B cell (primary cell): ENCODE measurements around the gene SMAD7. TPM values are rescaled to one million over a fixed set of nuclear protein-coding genes. Genes with fewer than 3 reads are reported as not detected.

Experiments
- ATAC-seq: fragments of 200-7000 bp; cut with Tn5 transposase; one replicate; pipeline ENCODE4 v1.10.0; 2021; ENCODE audit warnings: low read depth, mild to moderate bottlenecking, moderate number of reproducible peaks, moderate library complexity
- CTCF ChIA-PET: fragments of 350-600 bp; sonication (Branson Sonifier 250); formaldehyde crosslinking; loops from one replicate; lab custom pipeline; 2021; ENCODE audit warnings: antibody characterized with exemption, inconsistent platforms; lab: Charles Lee
- POLR2A ChIA-PET: fragments of 350-600 bp; sonication (Branson Sonifier 250); formaldehyde crosslinking; loops from one replicate; lab custom pipeline; 2021; ENCODE audit warnings: antibody characterized with exemption; lab: Charles Lee
- DNase-seq: peaks from one replicate; pipeline ENCODE4 v3.0.0; 2013
- H2AFZ ChIP-seq: 2 replicates; pipeline ENCODE4 v1.6.1; 2012; ENCODE audit warnings: mild to moderate bottlenecking, low read depth, low read length; ENCODE audit not compliant: insufficient read depth, poor library complexity, severe bottlenecking
- H3K27ac ChIP-seq, 2 donors: 1 replicate in 1 of 2; 2 replicates in 1 of 2; pipeline ENCODE4 v1.5.1; 2012 to 2013; ENCODE audit warnings: low read length in 2 of 2, mild to moderate bottlenecking in 2 of 2, moderate library complexity in 1 of 2
- H3K27me3 ChIP-seq, 4 experiments: fragments of 200-600 bp in 1 of 4; sonication (generic) in 1 of 4; replicated peaks in 1 of 4; 1 replicate in 2 of 4; 2 replicates in 2 of 4; pipeline versions ENCODE4 v1.6.1 to v1.7.0; 2013 to 2016; ENCODE audit warnings: low read length in 3 of 4, mild to moderate bottlenecking in 2 of 4, mixed read lengths in 1 of 4, moderate library complexity in 1 of 4; ENCODE audit not compliant: insufficient read depth in 4 of 4, control insufficient read depth in 3 of 4; ENCODE audit errors: control extremely low read depth in 1 of 4
- H3K36me3 ChIP-seq, 2 experiments: replicated peaks in 1 of 2; 1 replicate in 1 of 2; 2 replicates in 1 of 2; pipeline versions ENCODE4 v1.6.1 to v1.7.1; 2013; ENCODE audit warnings: low read length in 1 of 2; ENCODE audit not compliant: insufficient read depth in 2 of 2, control insufficient read depth in 1 of 2; ENCODE audit errors: control extremely low read depth in 1 of 2, extremely low read depth in 1 of 2
- H3K4me1 ChIP-seq, 2 donors: fragments of 200-600 bp in 1 of 2; sonication (generic) in 1 of 2; 1 replicate in 1 of 2; 2 replicates in 1 of 2; pipeline versions ENCODE4 v1.5.1 to v1.6.1; 2013 to 2017; ENCODE audit warnings: low read length in 2 of 2; ENCODE audit not compliant: control insufficient read depth in 2 of 2, insufficient read depth in 2 of 2
- H3K4me2 ChIP-seq: replicated peaks from 2 replicates; pipeline ENCODE3; 2012; ENCODE audit warnings: mild to moderate bottlenecking, low read depth, low read length; ENCODE audit not compliant: poor library complexity, severe bottlenecking
- H3K4me3 ChIP-seq, 5 experiments: fragments of 200-600 bp in 1 of 5; sonication (generic) in 1 of 5; 1 replicate in 3 of 5; 2 replicates in 2 of 5; pipeline versions ENCODE4 v1.5.1 to v1.7.0; 2011 to 2016; ENCODE audit warnings: low read length in 4 of 5, mild to moderate bottlenecking in 4 of 5, low read depth in 2 of 5, control low read depth in 1 of 5, moderate library complexity in 1 of 5; ENCODE audit not compliant: insufficient read depth in 1 of 5; ENCODE audit errors: control extremely low read depth in 1 of 5, extremely low read depth in 1 of 5
- H3K79me2 ChIP-seq: fragments of 200-600 bp; sonication (generic); one replicate; pipeline ENCODE4 v1.6.0; 2016; ENCODE audit warnings: low read length; ENCODE audit not compliant: control insufficient read depth, insufficient read depth
- H3K9ac ChIP-seq: fragments of 200-600 bp; sonication (generic); 2 replicates; pipeline ENCODE4 v1.6.1; 2017; ENCODE audit warnings: mild to moderate bottlenecking, low read length, moderate library complexity
- H3K9me3 ChIP-seq, 3 donors: one replicate each; pipeline versions ENCODE4 v1.6.1 to v1.7.1; 2013; ENCODE audit warnings: low read length in 2 of 3; ENCODE audit not compliant: control insufficient read depth in 2 of 3, insufficient read depth in 1 of 3; ENCODE audit errors: control extremely low read depth in 1 of 3
- H4K20me1 ChIP-seq: 2 replicates; pipeline ENCODE4 v1.6.0; 2012; ENCODE audit warnings: mild to moderate bottlenecking, low read length; ENCODE audit not compliant: insufficient read depth, control insufficient read depth, poor library complexity, severe bottlenecking
- H3K27ac Mint-ChIP-seq: one replicate; pipeline ENCODE4 v1.8.0; 2021; ENCODE audit warnings: mixed read lengths
- H3K27me3 Mint-ChIP-seq: one replicate; pipeline ENCODE4 v1.8.0; 2021; ENCODE audit warnings: mixed read lengths
- H3K4me1 Mint-ChIP-seq: one replicate; pipeline ENCODE4 v1.8.0; 2021; ENCODE audit warnings: mixed read lengths
- H3K4me3 Mint-ChIP-seq: one replicate; pipeline ENCODE4 v1.8.0; 2021; ENCODE audit warnings: mixed read lengths
- H3K9me3 Mint-ChIP-seq: one replicate; pipeline ENCODE4 v1.8.0; 2022; ENCODE audit warnings: mixed read lengths; ENCODE audit not compliant: insufficient read depth
- CTCF ChIP-seq: fragments of 200-600 bp; IDR thresholded peaks from one replicate; pipeline ENCODE4 v1.8.0; 2022; ENCODE audit warnings: antibody characterized with exemption, mild to moderate bottlenecking
- EZH2 ChIP-seq: IDR thresholded peaks from 2 replicates; pipeline ENCODE4 v1.6.1; 2012; ENCODE audit warnings: borderline replicate concordance, low read depth, mild to moderate bottlenecking, moderate library complexity, low read length; ENCODE audit not compliant: insufficient read depth, poor library complexity, severe bottlenecking
- WGBS: methylation state at CpG from one replicate; pipeline ENCODE4 v1.1.5; 2013; ENCODE audit warnings: missing lambda C conversion rate; ENCODE audit not compliant: insufficient coverage; 5-methylcytosine and 5-hydroxymethylcytosine counted together
- intact Hi-C: fragments of 100-400 bp; cut with micrococcal nuclease; formaldehyde crosslinking; loops from one replicate; pipeline ENCODE4 v1.10.0; 2022
- polyA plus RNA-seq: library from polyadenylated mRNA; depleted of rRNA; stranded (reverse); fragments of >200 nt; gene quantifications from 2 replicates; pipeline ENCODE4 v1.2.3, GENCODE V29; 2012
- total RNA-seq, 2 donors: library from RNA; stranded (reverse); fragments of 120-200 nt in 1 of 2; gene quantifications; 1 replicate in 1 of 2; 2 replicates in 1 of 2; pipeline versions ENCODE4 v1.2.3 to v1.2.4, GENCODE V29; 2013 to 2022

The SMAD7 gene
- total and polyA plus RNA-seq, 2 donors (not counting 1 experiment from before 2014, with no cell fraction given): 10.1 to 20.9 TPM

- H4K20me1 ChIP-seq: no peaks in the 10 kb centered on the region
- peaks cover 0 to 2% (median 0%) of the 10 kb centered on the region in 4 experiments for H3K27me3 ChIP-seq
- H3K4me2 ChIP-seq: no peak overlapping the region
- CTCF ChIA-PET: interaction anchor here (0.8 kb wide), 1 partner anchor 44 kb away, joined by 3 read pairs; no protein-coding TSS in a partner anchor
- no peak for TF ChIP-seq CTCF
- no peak for TF ChIP-seq EZH2
- no peaks in the 10 kb centered on the region for H3K36me3 ChIP-seq
- no peak for ATAC-seq
- DNase-seq: no peak
- intact Hi-C loops: no loop called here
- Mint-ChIP-seq H3K4me1 (peaks cover 5% of the 10 kb centered on the region), H3K9me3 (no peaks in the 10 kb centered on the region), H3K27me3 (peaks cover 4% of the 10 kb centered on the region), H3K27ac (no peak overlapping the region), H3K4me3 (no peak overlapping the region)
- WGBS: 94% methylated on average over 5 of the region's 5 CpGs
- peaks cover 5 to 10% of the 10 kb centered on the region in 2 donors for H3K4me1 ChIP-seq
- no peaks in the 10 kb centered on the region for H3K9me3 ChIP-seq
- POLR2A ChIA-PET: no interaction called here
- no peak overlapping the region for H3K27ac ChIP-seq
- no peaks in the 10 kb centered on the region for H3K79me2 ChIP-seq
- no peak overlapping the region for H3K9ac ChIP-seq
- no peak overlapping the region for H3K4me3 ChIP-seq
- H2AFZ ChIP-seq: no peak overlapping the region
These were observed 76.5 kb downstream of the SMAD7 start for GRCh38 chr18:48874233-48874632.

GRCh38 chr18:48872234-48873145 is 78.3 kb downstream of the SMAD7 start:
- 87% methylated on average over 19 of the region's 20 CpGs for WGBS
- TF ChIP-seq EZH2 (no peak), CTCF (no peak)
- ATAC-seq: no peak
- Mint-ChIP-seq H3K4me1 (peaks cover 17% of the 10 kb centered on the region), H3K27ac (no peak overlapping the region), H3K9me3 (no peaks in the 10 kb centered on the region), H3K27me3 (no peaks in the 10 kb centered on the region), H3K4me3 (no peak overlapping the region)
- H3K4me3 ChIP-seq: no peak overlapping the region
- H3K36me3 ChIP-seq: no peaks in the 10 kb centered on the region
- H3K9me3 ChIP-seq: no peaks in the 10 kb centered on the region
- peaks cover 17 to 26% of the 10 kb centered on the region in 2 donors for H3K4me1 ChIP-seq
- H4K20me1 ChIP-seq: no peaks in the 10 kb centered on the region
- no peak overlapping the region for H3K4me2 ChIP-seq
- no peak overlapping the region for H3K27ac ChIP-seq
- H2AFZ ChIP-seq: no peak overlapping the region
- no peaks in the 10 kb centered on the region for H3K79me2 ChIP-seq
- peaks cover 0 to 2% (median 0%) of the 10 kb centered on the region in 4 experiments for H3K27me3 ChIP-seq
- no peak overlapping the region for H3K9ac ChIP-seq
- intact Hi-C loops: no loop called here
- ChIA-PET CTCF (no interaction called here), POLR2A (no interaction called here)
- no peak for DNase-seq
